ENCODE measurements around the gene ARHGEF3.

DNA sequence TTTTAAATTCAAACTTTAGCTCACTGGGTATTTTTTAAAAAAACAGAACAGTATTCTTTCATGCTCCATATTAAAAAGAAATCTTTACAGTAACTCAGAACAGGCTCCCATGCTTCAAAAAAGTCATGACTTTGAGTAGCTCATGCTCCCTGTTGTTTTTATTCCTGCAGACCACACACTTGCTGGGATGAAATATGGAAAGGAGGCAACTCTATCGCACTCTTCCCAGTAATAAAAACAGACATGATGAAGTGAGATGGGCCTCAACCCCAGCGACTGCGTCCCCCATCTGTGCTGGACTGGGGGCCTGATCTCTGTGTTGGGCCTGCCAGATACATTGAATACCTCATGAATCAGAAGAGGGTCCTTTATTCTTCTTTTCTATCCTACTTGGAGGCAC lies 58.9 kb downstream of the ARHGEF3 start:
- TF ChIP-seq, protein P1, sequence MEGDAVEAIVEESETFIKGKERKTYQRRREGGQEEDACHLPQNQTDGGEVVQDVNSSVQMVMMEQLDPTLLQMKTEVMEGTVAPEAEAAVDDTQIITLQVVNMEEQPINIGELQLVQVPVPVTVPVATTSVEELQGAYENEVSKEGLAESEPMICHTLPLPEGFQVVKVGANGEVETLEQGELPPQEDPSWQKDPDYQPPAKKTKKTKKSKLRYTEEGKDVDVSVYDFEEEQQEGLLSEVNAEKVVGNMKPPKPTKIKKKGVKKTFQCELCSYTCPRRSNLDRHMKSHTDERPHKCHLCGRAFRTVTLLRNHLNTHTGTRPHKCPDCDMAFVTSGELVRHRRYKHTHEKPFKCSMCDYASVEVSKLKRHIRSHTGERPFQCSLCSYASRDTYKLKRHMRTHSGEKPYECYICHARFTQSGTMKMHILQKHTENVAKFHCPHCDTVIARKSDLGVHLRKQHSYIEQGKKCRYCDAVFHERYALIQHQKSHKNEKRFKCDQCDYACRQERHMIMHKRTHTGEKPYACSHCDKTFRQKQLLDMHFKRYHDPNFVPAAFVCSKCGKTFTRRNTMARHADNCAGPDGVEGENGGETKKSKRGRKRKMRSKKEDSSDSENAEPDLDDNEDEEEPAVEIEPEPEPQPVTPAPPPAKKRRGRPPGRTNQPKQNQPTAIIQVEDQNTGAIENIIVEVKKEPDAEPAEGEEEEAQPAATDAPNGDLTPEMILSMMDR (IDR thresholded peaks at IDR 0.05) = no peak
- no peak for TF ChIP-seq ZFX (IDR thresholded peaks at IDR 0.05; ENCODE audit: borderline replicate concordance)
